ENCODE results near the gene SNAP25.

SNAP25 gene

GRCh38 chr20:10349118-10349517, 130.5 kb downstream of the SNAP25 start:
- TF ChIP-seq POLR2AphosphoS5 (IDR thresholded peaks at IDR 0.05; ENCODE audit: borderline replicate concordance, low read depth, low read length), result no peak
- TF ChIP-seq EZH2 (IDR thresholded peaks at IDR 0.05), result no peak
- no peak for TF ChIP-seq FOXP2 (optimal IDR thresholded peaks at IDR 0.05; ENCODE audit: control extremely low read depth, extremely low read length, insufficient read depth)
- Histone ChIP-seq H3K27ac (peak overlapping the region; percentile 69; the same call in 1 of the 2 replicates), H3K9me3 (ENCODE audit: low read depth, low read length) (no peaks in the 10 kb centered on the region), H3K9ac (ENCODE audit: insufficient read length) (no peak overlapping the region), H3K36me3 (ENCODE audit: insufficient read depth, low read length) (no peaks in the 10 kb centered on the region), H3K4me3 (no peak overlapping the region)
- no peak for DNase-seq (ENCODE audit: low read depth, low spot score)

GRCh38 chr20:10350188-10350842, 131.7 kb downstream of the SNAP25 start:
- no peak for DNase-seq (ENCODE audit: low read depth, low spot score)
- Histone ChIP-seq H3K9ac (ENCODE audit: insufficient read length) (no peak overlapping the region), H3K36me3 (ENCODE audit: insufficient read depth, low read length) (no peaks in the 10 kb centered on the region), H3K4me3 (peak overlapping the region; percentile 51), H3K27ac (peak overlapping the region; percentile 97), H3K9me3 (ENCODE audit: low read depth, low read length) (no peaks in the 10 kb centered on the region)
- TF ChIP-seq EZH2 (IDR thresholded peaks at IDR 0.05) (no peak), FOXP2 (optimal IDR thresholded peaks at IDR 0.05; ENCODE audit: control extremely low read depth, extremely low read length, insufficient read depth) (no peak), POLR2AphosphoS5 (IDR thresholded peaks at IDR 0.05; ENCODE audit: borderline replicate concordance, low read depth, low read length) (no peak)

DNA sequence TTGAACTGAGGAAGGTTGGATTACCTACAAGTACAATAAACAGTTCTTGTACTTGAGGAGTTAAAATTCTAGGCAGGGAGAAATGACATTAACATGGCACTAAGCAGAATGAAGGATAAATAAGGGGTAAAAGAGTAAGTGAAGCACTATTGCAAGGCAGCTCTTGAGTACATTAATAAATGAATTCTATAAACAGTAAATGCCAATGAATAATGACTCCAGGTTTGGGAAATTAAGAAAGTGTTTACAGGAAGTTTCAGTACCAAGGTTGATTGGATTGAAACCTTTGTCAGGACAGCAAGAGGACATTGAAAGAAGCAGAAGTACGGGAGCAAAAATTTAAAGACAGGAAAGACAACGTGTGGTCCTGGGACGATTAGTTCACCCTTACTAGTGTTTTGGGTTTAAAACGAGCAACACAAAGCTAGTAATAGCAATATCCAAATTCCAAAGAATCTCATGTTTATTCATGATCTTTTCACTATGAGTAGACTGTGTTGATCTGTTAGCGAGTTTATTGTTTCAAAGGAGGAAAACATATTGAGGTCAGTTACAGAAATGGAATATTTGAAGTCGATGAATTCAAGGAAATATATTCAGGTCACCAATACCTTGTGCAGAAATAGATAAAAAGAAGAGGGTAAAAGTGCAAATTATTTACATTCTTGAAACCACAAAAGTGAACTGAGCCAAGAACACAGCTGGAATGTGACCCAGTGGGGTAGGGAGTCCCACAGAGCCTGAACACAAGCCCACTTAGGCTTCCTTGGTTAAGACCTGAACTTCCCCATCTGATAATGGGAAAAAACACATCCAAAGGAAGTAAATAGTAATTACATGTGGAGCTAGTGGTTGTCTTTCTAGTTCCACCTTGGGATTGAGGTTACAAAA, 134.5 kb downstream of the SNAP25 start:
- Histone ChIP-seq H3K36me3 (ENCODE audit: insufficient read depth, low read length) (no peaks in the 10 kb centered on the region), H3K9me3 (ENCODE audit: low read depth, low read length) (no peaks in the 10 kb centered on the region), H3K9ac (ENCODE audit: insufficient read length) (peak overlapping the region; percentile 64), H3K27ac (peak overlapping the region; percentile 97), H3K4me3 (peak overlapping the region; percentile 60)
- TF ChIP-seq POLR2AphosphoS5 (IDR thresholded peaks at IDR 0.05; ENCODE audit: borderline replicate concordance, low read depth, low read length) (no peak), FOXP2 (optimal IDR thresholded peaks at IDR 0.05; ENCODE audit: control extremely low read depth, extremely low read length, insufficient read depth) (peak; percentile 77)
- peak; percentile 75 for DNase-seq (ENCODE audit: low read depth, low spot score)

- TF ChIP-seq POLR2AphosphoS5 (IDR thresholded peaks at IDR 0.05; ENCODE audit: borderline replicate concordance, low read depth, low read length) (no peak), EZH2 (IDR thresholded peaks at IDR 0.05) (no peak), FOXP2 (optimal IDR thresholded peaks at IDR 0.05; ENCODE audit: control extremely low read depth, extremely low read length, insufficient read depth) (no peak)
- H3K27ac ChIP-seq, result no peak overlapping the region
- no peaks in the 10 kb centered on the region for H3K36me3 ChIP-seq (ENCODE audit: insufficient read depth, low read length)
- H3K4me3 ChIP-seq, result no peak overlapping the region
- no peaks in the 10 kb centered on the region for H3K9me3 ChIP-seq (ENCODE audit: low read depth, low read length)
- DNase-seq (ENCODE audit: low read depth, low spot score), result no peak
- no peak overlapping the region for H3K9ac ChIP-seq (ENCODE audit: insufficient read length)
Measured at GRCh38 chr20:10356628-10357027, 138.0 kb downstream of the SNAP25 start.

Data from SK-N-MC (cell line).